ENCODE results near the gene NNMT. TPM values are rescaled to one million over a fixed set of nuclear protein-coding genes. Genes with fewer than 3 reads are reported as not detected.

NNMT gene
- polyA plus RNA-seq, 1 experiment, result 188 TPM

- no peaks in the 10 kb centered on the region for H3K9me3 ChIP-seq (ENCODE audit: control insufficient read depth, insufficient read depth, low read length)
- POLR2A ChIA-PET, result interaction anchor here (0.7 to 0.9 kb wide), 2 partner anchors 10 to 21 kb away, joined by 3 to 4 read pairs; partner anchors contain the start of gene NNMT
- H3K4me3 ChIP-seq (ENCODE audit: low read depth, low read length), result no peak overlapping the region
- H3K27ac ChIP-seq (ENCODE audit: low read depth, low read length), result peak overlapping the region; percentile 39
- no peaks in the 10 kb centered on the region for H3K27me3 ChIP-seq (ENCODE audit: control insufficient read depth, insufficient read depth, low read length)
- TF ChIP-seq CTCF (IDR thresholded peaks at IDR 0.05; ENCODE audit: low read depth, low read length), result no peak
- CTCF ChIA-PET, result interaction anchor here (0.5 to 1.6 kb wide), 16 partner anchors 8 to 446 kb away, joined by 3 to 10 read pairs (median 4); partner anchors contain the start of gene NNMT
- no peak for DNase-seq (ENCODE audit: low read depth, low spot score)
Measured at GRCh38 chr11:114316980-114317786, 21.0 kb downstream of the NNMT start.

GRCh38 chr11:114317787-114318137 lies 21.6 kb downstream of the NNMT start:
- POLR2A ChIA-PET, result interaction anchor here (0.7 to 0.9 kb wide), 2 partner anchors 11 to 22 kb away, joined by 3 to 4 read pairs; partner anchors contain the start of gene NNMT
- no peak overlapping the region for H3K4me3 ChIP-seq (ENCODE audit: low read depth, low read length)
- no peaks in the 10 kb centered on the region for H3K27me3 ChIP-seq (ENCODE audit: control insufficient read depth, insufficient read depth, low read length)
- DNase-seq (ENCODE audit: low read depth, low spot score), result peak; percentile 24
- no peaks in the 10 kb centered on the region for H3K9me3 ChIP-seq (ENCODE audit: control insufficient read depth, insufficient read depth, low read length)
- peak; percentile 77 for TF ChIP-seq CTCF (IDR thresholded peaks at IDR 0.05; ENCODE audit: low read depth, low read length)
- H3K27ac ChIP-seq (ENCODE audit: low read depth, low read length), result peak overlapping the region; percentile 39
- CTCF ChIA-PET, result interaction anchor here (0.6 to 1.6 kb wide), 15 partner anchors 9 to 445 kb away, joined by 3 to 10 read pairs (median 4); partner anchors contain the start of gene NNMT

GRCh38 chr11:114318361-114318760 lies 22.2 kb downstream of the NNMT start:
- ChIA-PET POLR2A (no interaction called here), CTCF (interaction anchor here (1.3 to 1.6 kb wide), 3 partner anchors 14 to 35 kb away, joined by 3 to 10 read pairs (median 4); no protein-coding TSS in a partner anchor)
- H3K27me3 ChIP-seq (ENCODE audit: control insufficient read depth, insufficient read depth, low read length), result no peaks in the 10 kb centered on the region
- H3K4me3 ChIP-seq (ENCODE audit: low read depth, low read length), result no peak overlapping the region
- no peak for TF ChIP-seq CTCF (IDR thresholded peaks at IDR 0.05; ENCODE audit: low read depth, low read length)
- DNase-seq (ENCODE audit: low read depth, low spot score), result no peak
- H3K9me3 ChIP-seq (ENCODE audit: control insufficient read depth, insufficient read depth, low read length), result no peaks in the 10 kb centered on the region
- no peak overlapping the region for H3K27ac ChIP-seq (ENCODE audit: low read depth, low read length)

GRCh38 chr11:114319716-114320328 lies 23.6 kb downstream of the NNMT start:
- Histone ChIP-seq H3K9me3 (ENCODE audit: control insufficient read depth, insufficient read depth, low read length) (no peaks in the 10 kb centered on the region), H3K4me3 (ENCODE audit: low read depth, low read length) (no peak overlapping the region), H3K27ac (ENCODE audit: low read depth, low read length) (no peak overlapping the region), H3K27me3 (ENCODE audit: control insufficient read depth, insufficient read depth, low read length) (no peaks in the 10 kb centered on the region)
- DNase-seq (ENCODE audit: low read depth, low spot score), result no peak
- TF ChIP-seq CTCF (IDR thresholded peaks at IDR 0.05; ENCODE audit: low read depth, low read length), result no peak
- POLR2A ChIA-PET, result no interaction called here
- CTCF ChIA-PET, result interaction anchor here (2.6 kb wide), 1 partner anchor 21 kb away, joined by 7 read pairs; no protein-coding TSS in a partner anchor

Data from AG04450 (cell line).